Tibial nerve (tissue), 4 donors: ENCODE results near the gene APBA1.

Experiments used
- EP300 ChIP-seq, 2 donors: sonication (generic); formaldehyde crosslinking; IDR thresholded peaks; one replicate each; pipeline ENCODE4 v1.6.1; 2017; ENCODE audit warnings: antibody characterized with exemption in 2 of 2, mild to moderate bottlenecking in 1 of 2
- TF ChIP-seq, protein P1 (sequence below), 5 experiments: fragments of 200-600 bp in 3 of 5; fragments of 450-650 bp in 2 of 5; sonication (generic) in 3 of 5; IDR thresholded peaks; one replicate each; pipeline ENCODE4 v1.5.1; 2016 to 2019; ENCODE audit warnings: antibody characterized with exemption in 5 of 5, mild to moderate bottlenecking in 3 of 5, moderate library complexity in 2 of 5

DNA sequence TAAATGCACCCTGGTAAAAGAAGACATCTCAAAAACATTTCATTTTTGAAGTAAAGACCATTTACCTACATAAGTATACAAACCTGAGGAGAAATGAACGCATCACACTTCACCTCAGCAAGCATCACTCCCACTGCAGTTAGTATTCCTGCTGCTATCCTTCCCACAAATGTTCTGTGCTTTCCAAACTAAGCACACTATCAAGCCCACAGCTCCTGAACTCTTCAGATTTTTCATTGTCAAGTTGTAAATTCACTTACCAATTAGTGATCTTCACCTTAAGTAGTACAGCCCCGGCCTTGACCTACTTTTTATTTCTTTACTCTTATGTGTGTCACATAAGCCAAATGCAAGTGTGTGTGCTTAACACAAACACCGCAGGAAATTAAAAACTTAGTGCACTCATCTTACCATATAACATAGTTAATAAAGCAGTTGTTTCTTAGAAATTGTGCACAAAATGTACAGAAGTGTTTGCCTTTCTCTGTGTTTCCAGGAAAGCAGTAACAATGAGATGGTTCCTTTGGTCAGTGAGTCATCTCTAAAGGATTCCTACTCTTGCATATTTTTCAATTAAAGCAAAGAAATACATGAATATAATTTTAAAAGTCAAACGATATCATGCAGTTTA, 169.4 kb downstream of the APBA1 start:
- TF ChIP-seq EP300 (IDR thresholded peaks at IDR 0.05): no peak
- TF ChIP-seq, protein P1, sequence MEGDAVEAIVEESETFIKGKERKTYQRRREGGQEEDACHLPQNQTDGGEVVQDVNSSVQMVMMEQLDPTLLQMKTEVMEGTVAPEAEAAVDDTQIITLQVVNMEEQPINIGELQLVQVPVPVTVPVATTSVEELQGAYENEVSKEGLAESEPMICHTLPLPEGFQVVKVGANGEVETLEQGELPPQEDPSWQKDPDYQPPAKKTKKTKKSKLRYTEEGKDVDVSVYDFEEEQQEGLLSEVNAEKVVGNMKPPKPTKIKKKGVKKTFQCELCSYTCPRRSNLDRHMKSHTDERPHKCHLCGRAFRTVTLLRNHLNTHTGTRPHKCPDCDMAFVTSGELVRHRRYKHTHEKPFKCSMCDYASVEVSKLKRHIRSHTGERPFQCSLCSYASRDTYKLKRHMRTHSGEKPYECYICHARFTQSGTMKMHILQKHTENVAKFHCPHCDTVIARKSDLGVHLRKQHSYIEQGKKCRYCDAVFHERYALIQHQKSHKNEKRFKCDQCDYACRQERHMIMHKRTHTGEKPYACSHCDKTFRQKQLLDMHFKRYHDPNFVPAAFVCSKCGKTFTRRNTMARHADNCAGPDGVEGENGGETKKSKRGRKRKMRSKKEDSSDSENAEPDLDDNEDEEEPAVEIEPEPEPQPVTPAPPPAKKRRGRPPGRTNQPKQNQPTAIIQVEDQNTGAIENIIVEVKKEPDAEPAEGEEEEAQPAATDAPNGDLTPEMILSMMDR (IDR thresholded peaks at IDR 0.05): no peak
